Kasumi-1 (cell line): ENCODE data around the gene ACSBG1.

Source experiments
- DNase-seq, 2 experiments: peaks; one replicate each; lab custom pipeline; 2025; lab: John Stamatoyannopoulos, UW

ACSBG1 gene

GRCh38 chr15:78203346-78204225, 30.8 kb downstream of the ACSBG1 start:
- no peak for DNase-seq

- no peak for DNase-seq
These were observed 32.8 kb downstream of the ACSBG1 start for GRCh38 chr15:78201281-78202190.

- DNase-seq, result no peak
These were observed 34.0 kb downstream of the ACSBG1 start for GRCh38 chr15:78200276-78200930.

GRCh38 chr15:78197632-78198031, 36.7 kb downstream of the ACSBG1 start:
- DNase-seq, result no peak

GRCh38 chr15:78195735-78196201, 38.6 kb downstream of the ACSBG1 start:
- DNase-seq, result peak; percentile 37 to 56

- no peak for DNase-seq
These were observed 39.8 kb downstream of the ACSBG1 start for GRCh38 chr15:78194568-78194925.

- DNase-seq, result no peak
These were observed 40.4 kb downstream of the ACSBG1 start for GRCh38 chr15:78193731-78194567.

GRCh38 chr15:78192826-78193594, 41.4 kb downstream of the ACSBG1 start:
- DNase-seq, result no peak

- no peak for DNase-seq
These were observed 51.5 kb downstream of the ACSBG1 start for GRCh38 chr15:78182821-78183220.

GRCh38 chr15:78182336-78182700, 52.0 kb downstream of the ACSBG1 start:
- DNase-seq, result no peak

GRCh38 chr15:78179906-78180305, 54.5 kb downstream of the ACSBG1 start:
- no peak for DNase-seq

- no peak for DNase-seq
These were observed 55.0 kb downstream of the ACSBG1 start for GRCh38 chr15:78179286-78179840.

- DNase-seq, result no peak
These were observed 56.3 kb downstream of the ACSBG1 start for GRCh38 chr15:78178064-78178463.

- peak; percentile 49 to 50 for DNase-seq
These were observed 56.9 kb downstream of the ACSBG1 start for GRCh38 chr15:78177447-78177873.

- no peak for DNase-seq
These were observed 59.0 kb downstream of the ACSBG1 start for GRCh38 chr15:78175330-78175729.

- no peak for DNase-seq
These were observed 60.0 kb downstream of the ACSBG1 start for GRCh38 chr15:78174401-78174800.

- no peak for DNase-seq
These were observed 62.4 kb downstream of the ACSBG1 start for GRCh38 chr15:78171864-78172472.

- DNase-seq, result no peak
These were observed 63.3 kb downstream of the ACSBG1 start for GRCh38 chr15:78170848-78171773.

- no peak for DNase-seq
These were observed 65.8 kb downstream of the ACSBG1 start for GRCh38 chr15:78168608-78169007.
